NCI-H526 (cell line): ENCODE measurements around the gene TMPRSS4.
"Not testable (repeated sequence)": the region's sequence is repeated elsewhere in the genome, so short reads cannot be mapped to it uniquely, and the experiment has no call there.

Experiments
- DNase-seq, 2 experiments: peaks; one replicate each; lab custom pipeline; 2025; lab: John Stamatoyannopoulos, UW

TMPRSS4 gene

DNA sequence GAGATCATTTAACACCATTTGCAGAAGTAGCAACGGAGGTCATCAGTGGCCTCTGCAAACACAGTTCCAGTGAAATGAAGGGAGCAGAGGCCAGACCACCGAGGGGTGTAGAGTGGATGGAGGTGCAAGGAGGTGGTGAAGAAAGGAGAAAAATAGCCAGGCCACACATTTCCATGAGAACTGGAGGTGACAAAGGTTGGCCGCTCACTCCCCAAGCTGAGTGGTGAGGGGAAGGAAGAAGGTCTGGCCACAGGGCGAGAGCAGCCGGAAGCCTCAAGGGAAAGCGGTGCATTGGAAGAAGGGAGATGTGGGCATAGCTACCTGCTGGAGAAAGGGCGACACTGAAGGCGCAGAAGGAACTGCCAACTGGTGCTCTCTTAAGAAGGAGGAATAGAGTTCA lies 20.1 kb upstream of the TMPRSS4 start:
- no peak for DNase-seq

DNA sequence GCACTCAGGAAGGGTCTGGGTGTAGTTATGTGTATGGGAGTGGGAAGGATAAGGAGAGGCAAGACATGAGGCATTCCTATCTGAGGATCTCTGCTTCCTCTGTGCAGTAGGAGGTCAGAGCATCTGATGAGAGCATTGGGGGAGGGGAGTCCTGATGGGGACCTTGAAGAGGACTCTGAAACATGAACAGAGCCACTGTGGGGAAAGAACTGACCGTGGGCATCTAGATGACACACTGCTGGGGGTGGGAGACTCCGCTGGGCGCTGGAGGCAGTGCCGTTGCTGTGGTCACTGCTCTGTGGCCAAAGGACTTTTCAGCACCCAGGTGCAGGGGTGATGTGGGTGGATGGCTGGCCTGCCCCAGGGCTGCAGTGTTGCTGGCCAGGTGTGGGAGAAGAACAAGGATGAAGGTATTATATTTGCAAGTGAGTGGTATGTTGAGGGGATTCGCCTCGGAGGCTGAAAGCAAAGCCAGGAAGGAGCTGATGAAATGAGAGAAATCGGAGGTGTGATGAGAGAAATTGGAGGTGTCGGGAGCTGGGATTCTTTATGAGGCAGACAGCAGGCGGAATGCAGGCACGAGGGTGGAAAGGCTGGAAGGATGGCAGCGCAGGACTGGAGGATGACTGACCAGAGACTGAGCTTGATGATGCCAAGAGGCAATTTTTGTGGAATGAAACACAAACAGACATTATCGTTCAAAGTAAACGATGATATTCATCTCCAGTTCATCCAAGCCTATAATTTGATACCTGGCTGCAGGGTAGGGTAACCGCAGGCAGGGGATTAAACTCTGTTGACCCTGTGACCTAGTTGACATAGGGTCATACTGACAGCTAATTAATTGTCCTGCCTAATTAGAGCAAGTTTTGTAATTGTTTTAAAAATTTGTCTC lies 19.4 kb upstream of the TMPRSS4 start:
- DNase-seq: no peak

GRCh38 chr11:118058311-118059245 lies 18.3 kb upstream of the TMPRSS4 start:
- no peak for DNase-seq

DNA sequence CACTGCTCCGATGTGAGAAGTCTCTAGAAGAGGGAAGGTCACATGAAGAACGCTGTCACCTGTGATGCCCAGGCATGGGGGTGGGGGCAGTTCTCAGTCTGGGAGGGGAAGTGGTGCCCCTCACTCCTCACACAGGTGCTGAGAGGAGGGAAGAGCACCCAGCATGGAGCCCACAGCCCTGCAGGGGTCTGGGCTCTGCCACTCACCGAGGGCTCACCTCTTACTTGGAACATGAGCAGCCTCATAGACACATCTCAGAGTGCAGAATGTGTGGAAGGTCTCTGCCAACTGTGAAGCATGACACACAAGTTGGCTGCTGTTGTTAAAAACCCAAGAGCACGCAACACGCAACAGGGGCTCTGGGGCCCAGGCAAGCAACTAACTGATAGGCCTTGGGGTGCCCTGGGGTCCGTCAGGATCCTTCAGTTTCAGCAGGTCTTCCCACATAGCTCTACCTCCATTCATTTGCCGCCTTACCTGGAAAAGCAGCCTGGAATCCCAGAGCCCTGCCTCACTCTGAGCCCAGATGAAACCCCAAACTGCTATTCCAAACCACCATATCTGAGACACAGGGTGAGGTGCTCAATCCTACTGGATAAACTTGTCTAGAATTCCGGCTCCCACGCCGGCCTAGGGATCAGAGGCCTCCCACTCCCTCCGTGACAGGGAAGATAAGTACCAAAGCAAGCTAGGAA lies 17.5 kb upstream of the TMPRSS4 start:
- no peak for DNase-seq

- no peak for DNase-seq
These were observed 16.7 kb upstream of the TMPRSS4 start for GRCh38 chr11:118060081-118060661.

- no peak for DNase-seq
These were observed 16.0 kb upstream of the TMPRSS4 start for GRCh38 chr11:118060869-118061268.

GRCh38 chr11:118061586-118062125 lies 15.2 kb upstream of the TMPRSS4 start:
- no peak for DNase-seq

DNA sequence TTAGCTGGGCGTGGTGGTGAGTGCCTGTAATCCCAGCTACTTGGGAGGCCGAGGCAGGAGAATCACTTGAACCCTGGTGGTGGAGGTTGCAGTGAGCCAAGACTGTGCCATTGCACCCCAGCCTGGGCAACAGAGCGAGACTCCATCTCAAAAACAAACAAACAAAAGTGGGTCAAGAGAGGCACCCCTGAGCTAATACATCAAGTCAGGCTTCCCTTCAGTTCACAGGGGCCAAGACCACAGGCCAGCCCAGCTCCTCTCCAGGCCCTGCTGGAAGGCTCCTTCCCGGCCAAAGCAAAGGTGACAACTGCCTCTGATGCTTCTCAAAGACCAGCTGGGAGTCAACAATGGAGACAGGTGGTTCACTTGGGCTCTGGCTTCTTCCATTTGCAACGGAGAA lies 14.7 kb upstream of the TMPRSS4 start:
- DNase-seq: not testable (repeated sequence)

DNA sequence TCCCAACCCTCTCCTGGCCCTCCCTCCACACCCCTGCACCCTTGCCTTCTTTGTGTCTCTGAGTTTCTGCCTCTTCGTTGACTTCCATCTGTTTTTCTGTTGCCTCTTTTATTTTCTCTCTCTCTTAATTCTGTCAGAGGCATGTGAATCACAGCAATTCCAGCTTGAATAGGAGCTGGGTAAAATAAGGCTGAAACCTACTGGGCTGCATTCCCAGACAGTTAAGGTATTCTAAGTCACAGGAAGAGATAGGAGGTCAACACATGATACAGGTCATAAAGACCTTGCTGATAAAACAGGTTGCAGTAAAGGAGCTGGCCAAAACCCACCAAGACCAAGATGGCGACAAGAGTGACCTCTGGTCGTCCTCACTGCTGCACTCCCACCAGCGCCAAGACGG lies 14.2 kb upstream of the TMPRSS4 start:
- DNase-seq: not testable (repeated sequence)

DNA sequence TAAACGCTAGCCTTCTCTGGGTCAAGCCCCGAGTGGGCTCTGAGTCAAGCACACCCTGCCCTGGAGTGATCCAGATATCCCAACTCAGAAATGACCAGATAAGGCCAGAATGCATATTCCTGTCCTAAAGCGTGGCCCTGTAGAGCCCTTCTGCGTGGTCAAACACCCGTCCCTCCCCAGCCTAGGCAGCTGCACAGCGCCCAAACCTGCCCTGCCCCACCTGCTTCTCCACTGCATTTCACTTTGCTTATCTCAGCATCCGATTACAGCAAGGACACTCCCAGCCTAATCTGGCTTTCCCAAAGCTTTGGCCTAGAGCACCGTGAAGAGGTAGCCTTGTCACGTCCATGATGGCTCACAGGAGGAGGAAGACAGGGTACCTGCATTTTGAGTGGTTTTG lies 11.9 kb upstream of the TMPRSS4 start:
- DNase-seq: no peak

DNA sequence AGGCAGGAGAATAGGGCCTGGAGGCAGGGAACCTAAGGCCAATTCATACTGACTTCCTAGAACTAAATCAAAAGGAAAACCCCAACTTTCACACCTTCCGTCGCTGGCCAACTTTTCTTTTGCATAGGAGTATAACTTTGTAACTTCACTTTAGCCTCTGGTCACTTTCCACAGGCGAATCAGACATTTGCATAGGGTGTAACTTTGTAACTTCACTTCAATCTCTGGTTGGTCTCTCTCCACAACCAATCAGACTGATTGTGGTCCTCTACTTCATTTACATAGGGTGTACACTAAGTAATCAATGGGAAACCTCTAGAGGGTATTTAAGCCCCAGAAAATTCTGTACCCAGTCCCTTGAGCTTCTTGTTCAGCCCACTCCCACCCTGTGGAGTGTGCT lies 11.5 kb upstream of the TMPRSS4 start:
- DNase-seq: no peak

- DNase-seq: no peak
These were observed 9.9 kb upstream of the TMPRSS4 start for GRCh38 chr11:118067006-118067405.

GRCh38 chr11:118068206-118068944 lies 8.5 kb upstream of the TMPRSS4 start:
- peak in 1 of 2 experiments; percentile 40 for DNase-seq

DNA sequence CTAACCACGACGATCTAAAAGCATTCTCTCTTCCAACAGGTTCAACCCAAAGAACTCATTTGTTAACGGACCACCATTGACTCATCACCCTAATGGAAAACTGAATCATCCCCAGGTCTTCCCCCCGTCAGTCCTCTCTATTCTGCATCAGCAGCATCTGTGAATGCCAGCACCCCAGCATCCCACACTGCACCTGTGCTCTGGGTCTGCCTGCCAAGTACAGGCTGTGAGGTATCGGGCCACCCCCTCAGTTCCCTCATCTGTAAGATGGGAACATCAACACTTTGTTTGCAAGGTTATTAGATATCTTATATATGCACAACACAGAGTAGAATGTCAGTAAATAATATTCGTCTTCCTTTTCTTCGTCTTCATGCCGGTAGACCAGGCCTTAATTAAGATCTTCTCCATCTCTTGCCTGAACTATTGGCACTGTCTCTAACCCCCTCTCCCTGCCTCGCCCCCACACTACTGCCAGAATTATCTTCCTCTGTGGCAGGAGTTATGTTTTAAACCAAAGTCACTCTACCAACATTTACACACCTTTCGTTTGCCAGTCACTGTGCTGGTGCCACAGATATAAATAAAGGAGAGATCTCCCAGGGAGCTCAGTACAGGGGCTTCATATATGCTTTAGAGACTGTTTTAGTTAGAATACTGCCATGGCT lies 7.8 kb upstream of the TMPRSS4 start:
- no peak for DNase-seq

GRCh38 chr11:118071416-118072030 lies 5.4 kb upstream of the TMPRSS4 start:
- DNase-seq: no peak

- DNase-seq: no peak
These were observed 3.3 kb upstream of the TMPRSS4 start for GRCh38 chr11:118073554-118073953.

DNA sequence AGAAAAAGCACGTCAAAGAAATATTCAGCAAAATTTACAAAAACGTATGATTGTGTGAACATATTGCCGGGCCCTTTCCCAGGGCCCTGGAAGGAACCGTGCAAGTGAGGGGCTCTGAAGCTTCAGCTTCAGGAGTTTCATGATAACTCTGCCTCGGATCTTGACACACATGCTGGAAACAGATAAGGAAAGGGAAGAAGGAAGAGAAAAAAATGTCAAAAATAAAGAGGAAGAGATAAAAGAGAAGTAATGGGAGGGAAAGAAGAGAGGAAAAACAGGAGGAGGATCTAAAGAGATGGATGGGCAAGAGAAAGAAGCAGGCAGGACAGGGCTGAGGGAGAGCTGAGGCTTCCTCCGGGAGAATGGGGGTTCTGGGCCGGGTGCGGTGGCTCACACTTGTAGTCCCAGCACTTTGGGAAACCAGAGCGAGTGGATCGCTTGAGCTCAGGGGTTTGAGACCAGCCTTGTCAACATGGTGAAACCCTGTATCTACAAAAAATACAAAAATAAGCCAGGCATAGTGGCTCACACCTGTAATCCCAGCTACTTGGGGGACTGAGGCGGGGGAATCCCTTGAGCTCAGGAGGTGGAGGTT lies 2.7 kb upstream of the TMPRSS4 start:
- DNase-seq: no peak

DNA sequence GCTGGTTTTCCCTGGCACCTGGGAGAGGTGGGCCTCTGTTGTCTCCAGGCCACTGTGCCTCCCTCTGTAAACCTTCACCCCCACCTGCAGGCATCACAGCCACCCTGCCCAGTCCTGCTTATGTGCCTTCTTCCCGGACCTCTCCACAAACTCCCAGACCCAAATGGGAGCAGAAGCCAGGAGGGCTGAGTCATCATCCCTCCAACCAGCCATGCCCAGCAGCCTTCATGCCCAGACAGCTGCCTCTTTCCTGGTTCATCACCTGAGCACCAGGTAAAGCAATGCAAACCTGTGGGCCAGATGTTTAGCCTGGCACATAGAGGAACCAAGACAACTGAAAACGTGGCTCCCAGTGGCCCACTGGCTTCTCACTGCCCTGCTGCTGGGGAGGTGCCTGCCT lies 2.1 kb upstream of the TMPRSS4 start:
- no peak for DNase-seq

DNA sequence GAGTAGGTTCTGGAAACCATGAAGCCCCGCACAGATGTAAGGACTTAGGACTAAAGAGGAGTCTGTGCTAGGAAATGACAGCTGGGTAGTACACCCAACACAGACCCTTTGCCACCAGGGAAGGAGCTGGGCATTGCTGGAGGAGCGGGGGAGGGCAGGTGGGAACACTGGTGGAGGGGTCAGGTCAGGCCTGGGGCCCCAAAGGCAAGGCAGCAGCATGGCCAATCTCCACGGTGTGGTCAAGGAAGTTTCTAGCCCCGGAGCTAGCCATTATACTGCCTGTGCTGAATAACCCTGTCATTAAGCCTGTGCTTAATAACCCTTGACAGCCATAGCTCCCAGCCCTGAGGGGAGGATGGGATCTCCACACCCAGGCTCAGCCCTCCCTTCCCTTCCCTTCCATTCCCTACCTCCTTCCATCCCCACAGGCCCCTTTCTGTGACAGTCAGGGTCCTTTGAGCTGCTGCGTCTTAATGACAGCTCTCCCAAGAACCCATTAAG lies 2.1 kb downstream of the TMPRSS4 start:
- DNase-seq: peak; percentile 35 to 75
